Activated naive CD4-positive, alpha-beta T cell treated with anti-CD3 and anti-CD28 coated beads, Interleukin-2, amount 50 U/mL, for 16 hours (primary cell): ENCODE results near the gene PCOLCE2.

Experiments
- DNase-seq: peaks from one replicate; pipeline ENCODE4 v3.0.0-alpha.2; 2020

PCOLCE2 gene, protein sequence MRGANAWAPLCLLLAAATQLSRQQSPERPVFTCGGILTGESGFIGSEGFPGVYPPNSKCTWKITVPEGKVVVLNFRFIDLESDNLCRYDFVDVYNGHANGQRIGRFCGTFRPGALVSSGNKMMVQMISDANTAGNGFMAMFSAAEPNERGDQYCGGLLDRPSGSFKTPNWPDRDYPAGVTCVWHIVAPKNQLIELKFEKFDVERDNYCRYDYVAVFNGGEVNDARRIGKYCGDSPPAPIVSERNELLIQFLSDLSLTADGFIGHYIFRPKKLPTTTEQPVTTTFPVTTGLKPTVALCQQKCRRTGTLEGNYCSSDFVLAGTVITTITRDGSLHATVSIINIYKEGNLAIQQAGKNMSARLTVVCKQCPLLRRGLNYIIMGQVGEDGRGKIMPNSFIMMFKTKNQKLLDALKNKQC

DNA sequence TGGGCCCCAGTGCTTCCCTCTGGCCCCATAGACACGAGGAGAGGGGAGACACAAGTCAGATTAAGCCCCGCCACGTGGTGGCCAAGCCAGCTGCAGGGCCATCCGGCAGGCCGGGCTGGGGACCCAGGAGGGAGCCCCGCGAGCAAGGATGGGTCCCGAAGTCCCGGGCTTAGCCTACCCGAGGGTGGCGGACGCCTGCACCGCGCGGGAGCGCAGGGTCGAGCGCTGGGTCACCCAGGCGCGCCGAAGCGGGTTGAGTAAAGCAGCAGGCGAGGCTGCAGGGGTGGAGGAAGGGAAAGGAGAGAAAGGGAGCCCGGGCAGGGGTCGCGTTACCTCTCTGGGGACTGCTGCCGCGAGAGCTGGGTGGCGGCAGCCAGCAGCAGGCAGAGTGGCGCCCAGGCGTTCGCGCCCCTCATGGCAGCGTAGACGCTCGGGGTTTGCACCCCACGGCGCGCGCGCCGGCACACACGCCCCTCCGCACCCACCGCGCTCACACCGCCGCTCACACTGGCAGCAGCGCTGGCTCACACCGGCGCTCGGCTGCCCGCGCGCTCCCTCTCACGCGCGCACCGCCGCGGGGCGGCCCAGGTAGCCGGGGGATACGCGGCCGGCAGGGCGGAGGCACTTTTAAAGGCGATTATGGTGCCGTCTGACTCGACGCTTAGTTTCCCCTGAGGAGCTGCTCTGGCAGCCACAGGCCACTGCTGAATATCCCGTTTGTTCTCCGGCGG lies at the start of gene PCOLCE2:
TSS of gene PCOLCE2 (minus strand) at position 603 of the 731 bp plus-strand sequence. CDS start at position 416, 187 bp downstream.
- DNase-seq = peak; percentile 25

- DNase-seq = no peak
These were observed 47.1 kb upstream of the PCOLCE2 start for GRCh38 chr3:142935963-142936362.

DNA sequence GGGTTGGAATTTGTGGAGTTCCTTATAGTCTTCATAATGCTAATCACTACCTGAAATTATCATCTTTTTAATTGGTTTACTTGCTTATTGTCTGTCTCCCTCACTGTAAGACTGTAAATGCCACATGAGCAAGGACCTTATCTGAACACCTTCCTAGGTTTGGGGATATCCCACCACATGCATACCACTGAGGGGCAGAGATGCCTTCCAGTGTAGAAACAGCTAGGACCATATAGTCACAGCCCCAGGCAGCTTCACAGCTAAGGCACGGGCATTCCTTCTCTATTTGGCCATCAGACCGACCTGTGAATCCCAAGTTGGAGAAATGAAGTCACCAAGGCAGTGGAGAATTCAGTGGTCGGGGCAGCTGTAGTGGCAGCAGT lies 46.0 kb upstream of the PCOLCE2 start:
- DNase-seq = no peak

DNA sequence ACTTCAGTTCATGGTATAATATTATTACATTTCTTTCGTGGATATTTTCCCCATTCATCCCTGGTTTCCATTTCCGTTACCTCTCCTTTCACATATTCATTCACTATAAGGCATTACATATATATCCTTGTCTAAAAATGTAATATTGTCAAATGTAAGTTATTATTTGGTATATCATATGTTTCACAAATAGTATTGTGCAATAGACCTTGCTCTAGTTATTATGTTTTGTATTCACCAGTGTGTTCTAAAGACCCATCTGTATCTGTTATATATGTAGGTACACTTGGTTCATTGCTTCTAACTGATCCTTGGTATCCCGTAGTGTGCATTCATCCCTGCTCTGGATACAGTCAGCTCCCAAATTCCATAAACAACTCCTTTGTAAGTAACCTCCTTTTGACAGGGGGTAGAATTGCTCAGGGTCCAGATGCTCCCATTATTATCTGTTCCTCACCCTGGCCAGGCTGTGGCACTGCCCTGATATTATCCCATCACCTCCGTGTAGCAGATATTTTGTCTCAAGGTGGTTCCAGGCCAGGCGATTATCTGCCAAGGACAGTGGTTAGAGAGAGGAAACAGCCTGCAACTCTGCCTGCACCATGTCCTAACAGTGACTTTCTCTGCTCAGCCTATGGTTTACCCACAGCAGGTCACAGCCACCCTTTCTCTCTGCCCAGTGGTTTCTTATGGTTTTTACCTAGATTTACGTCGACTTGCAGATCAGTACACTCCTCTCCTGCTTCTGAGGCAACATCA lies 45.4 kb upstream of the PCOLCE2 start:
- no peak for DNase-seq

DNA sequence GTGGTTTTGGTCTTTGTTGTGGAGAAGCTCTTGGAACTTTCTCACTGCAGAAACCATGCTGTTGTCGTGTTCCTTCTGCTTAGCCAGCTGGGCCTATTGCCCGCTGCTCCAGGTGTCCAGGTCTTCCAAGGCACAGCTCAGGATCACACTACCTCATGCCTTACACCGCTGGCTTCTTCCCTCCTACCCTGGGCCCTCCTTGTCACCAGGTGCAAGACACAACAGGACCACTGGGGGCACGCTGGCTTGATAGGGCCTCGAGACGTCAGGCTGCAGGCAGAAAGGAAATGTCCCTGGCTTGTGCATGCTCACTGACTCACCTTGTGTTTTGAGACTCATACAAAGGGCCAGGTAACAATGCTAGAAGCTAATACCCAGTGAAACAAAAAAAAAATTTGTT lies 42.3 kb upstream of the PCOLCE2 start:
- DNase-seq = peak; percentile 12

GRCh38 chr3:142930463-142930862 lies 41.6 kb upstream of the PCOLCE2 start:
- DNase-seq = no peak

GRCh38 chr3:142929890-142930289 lies 41.0 kb upstream of the PCOLCE2 start:
- no peak for DNase-seq

GRCh38 chr3:142929109-142929508 lies 40.2 kb upstream of the PCOLCE2 start:
- peak; percentile 25 for DNase-seq

GRCh38 chr3:142926368-142926944 lies 37.6 kb upstream of the PCOLCE2 start:
- DNase-seq = no peak

DNA sequence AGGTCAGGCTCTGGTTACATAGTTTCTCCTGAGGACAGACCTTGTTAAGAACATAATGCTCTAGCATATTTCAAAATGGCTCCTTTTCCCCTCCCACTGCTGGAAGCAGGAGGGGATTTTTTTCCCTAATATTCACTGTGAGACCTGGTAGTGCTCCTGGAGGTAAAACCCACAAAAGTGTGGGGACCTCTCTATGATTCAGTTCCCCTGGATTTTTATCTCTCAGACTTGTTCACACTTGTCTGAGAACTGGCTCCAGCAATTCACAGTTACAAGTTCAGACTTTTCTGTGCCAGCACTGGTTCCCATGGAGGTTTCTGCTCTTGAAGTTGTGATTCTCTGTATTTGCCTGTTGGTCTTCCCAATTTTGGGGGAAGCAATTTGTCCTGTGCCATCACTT lies 36.3 kb upstream of the PCOLCE2 start:
- DNase-seq = no peak

DNA sequence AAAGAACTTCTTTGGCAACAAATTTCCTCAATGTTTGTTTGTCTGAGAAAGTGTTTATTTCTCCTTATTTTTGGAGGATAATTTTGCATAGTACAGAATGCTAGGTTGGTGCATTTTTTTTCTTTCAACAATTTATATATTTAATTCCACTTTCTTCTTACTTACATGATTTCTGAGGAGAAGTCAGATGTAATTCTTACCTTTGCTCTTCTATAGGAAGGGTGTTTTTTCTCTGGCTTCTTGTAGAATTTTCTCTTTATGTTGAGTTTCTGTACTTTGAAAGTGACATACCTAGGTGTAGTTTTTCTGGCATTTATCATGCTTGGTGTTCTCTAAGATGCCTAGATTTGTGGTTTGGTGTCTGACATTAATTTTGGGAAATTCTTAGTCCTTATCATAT lies 34.8 kb upstream of the PCOLCE2 start:
- DNase-seq = no peak

- DNase-seq = no peak
These were observed 27.7 kb upstream of the PCOLCE2 start for GRCh38 chr3:142916605-142917004.

GRCh38 chr3:142915636-142916035 lies 26.8 kb upstream of the PCOLCE2 start:
- DNase-seq = no peak

GRCh38 chr3:142914286-142914811 lies 25.5 kb upstream of the PCOLCE2 start:
- no peak for DNase-seq

- DNase-seq = no peak
These were observed 24.5 kb upstream of the PCOLCE2 start for GRCh38 chr3:142913432-142913831.

GRCh38 chr3:142912402-142913172 lies 23.7 kb upstream of the PCOLCE2 start:
- DNase-seq = no peak

DNA sequence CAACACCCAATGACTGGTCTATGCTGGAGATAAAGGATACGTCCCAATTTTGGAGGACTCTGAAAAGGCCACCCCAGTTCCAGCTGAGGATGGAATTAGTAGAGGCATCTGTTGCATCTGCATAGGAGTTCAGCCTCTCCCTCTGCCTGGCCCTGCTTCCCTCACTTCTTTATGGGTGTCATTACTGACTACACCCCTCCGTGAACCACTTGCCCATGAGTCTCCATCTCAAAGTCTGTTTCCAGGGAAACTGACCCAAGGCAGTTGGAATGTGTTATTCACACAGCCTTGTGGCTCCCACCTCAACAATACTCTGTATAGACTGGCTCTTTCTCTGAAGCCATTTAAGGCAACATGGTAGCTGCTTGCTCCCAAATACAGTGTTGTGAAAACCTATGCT lies 21.4 kb upstream of the PCOLCE2 start:
- no peak for DNase-seq

DNA sequence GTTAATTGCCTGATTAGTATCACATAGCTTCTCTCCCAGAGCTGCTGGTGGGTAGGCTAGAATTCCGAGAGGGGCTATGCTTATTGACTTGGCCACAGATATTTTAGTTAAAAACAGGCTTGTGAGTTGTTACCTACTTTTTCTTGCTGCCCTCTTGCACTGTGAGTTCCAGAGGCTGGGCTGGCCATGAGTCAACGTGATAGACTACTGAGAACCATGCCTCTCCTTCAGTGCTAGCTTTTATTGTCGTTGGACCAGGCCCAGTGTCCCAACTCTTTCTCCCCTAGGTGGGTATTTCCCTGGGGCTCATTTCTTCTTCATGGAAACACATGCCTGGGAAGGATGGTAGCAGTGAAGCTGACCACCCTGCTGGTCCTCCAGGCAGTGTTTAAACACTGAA lies 20.4 kb upstream of the PCOLCE2 start:
- no peak for DNase-seq

- DNase-seq = no peak
These were observed 19.1 kb upstream of the PCOLCE2 start for GRCh38 chr3:142907996-142908395.

DNA sequence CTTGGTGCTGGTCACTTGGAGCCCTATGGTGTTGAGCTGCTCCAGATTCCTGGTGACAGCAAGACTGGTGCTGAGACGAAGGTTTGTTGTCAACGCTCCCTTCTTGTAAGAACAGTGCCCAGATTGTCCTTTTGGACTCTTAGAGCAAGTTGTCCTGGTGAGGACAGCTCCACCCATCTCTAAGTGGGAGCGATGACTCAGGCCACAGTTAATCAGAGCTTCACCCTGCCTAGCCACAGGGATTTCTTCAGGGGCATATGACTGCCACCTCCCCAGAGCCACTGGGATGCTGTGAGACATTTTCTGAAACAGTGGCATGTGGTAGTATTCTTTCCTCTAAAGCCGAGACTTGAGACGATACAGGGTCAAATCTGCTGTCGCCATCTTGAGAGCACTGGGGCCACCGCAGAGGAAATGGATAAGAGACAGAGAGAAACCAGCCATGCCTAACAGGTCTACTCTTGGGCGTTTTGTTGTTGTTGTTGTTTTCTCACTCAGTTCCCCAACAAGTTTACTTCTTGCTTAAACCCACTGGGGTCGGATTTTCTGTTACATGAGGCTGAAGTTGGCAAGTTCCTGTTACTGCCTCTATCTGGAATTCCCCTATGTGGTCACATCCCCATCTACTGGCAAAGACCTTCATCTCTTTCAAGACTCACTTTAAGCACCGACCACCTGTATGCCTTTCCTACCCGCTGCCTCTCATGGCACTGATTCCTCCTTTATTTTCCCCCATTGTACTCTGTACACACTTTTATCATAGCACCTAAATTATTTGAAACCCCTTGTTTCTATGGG lies 16.0 kb upstream of the PCOLCE2 start:
- no peak for DNase-seq

DNA sequence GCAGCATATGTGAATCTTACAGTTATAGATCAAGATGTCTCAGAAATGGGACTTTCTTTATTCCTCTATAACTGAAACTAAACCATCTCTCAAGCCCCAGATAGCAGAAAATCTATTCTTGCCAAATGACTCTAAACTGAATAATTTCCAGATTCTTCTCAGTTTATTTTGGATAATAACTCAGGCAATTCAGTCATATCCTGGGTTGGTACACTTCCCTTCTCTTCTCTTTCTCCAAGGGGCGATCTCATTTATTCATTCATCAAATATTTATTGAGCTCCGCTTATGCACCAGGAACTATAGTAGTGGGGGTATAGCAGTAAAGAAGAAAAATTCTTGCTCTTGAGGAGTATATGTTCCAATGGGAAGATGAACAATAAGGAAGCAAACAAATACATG lies 13.5 kb upstream of the PCOLCE2 start:
- no peak for DNase-seq
